Upper lobe of left lung (tissue), 6 donors: Measurements from ENCODE around the gene MYOD1. TPM values are rescaled to one million over a fixed set of nuclear protein-coding genes. Genes with fewer than 3 reads are reported as not detected.
A peak's percentile ranks its signal among the peaks of the same experiment; 100 is the strongest.

Experiments used
- ATAC-seq, 2 donors: fragments of 200-7000 bp; cut with Tn5 transposase; one replicate each; pipeline ENCODE4 v1.9.1; 2022; ENCODE audit warnings: mild to moderate bottlenecking in 2 of 2, moderate library complexity in 2 of 2; ENCODE audit not compliant: low FRiP score in 2 of 2
- DNase-seq, 2 donors: peaks; one replicate each; pipeline ENCODE4 v3.0.0-alpha.2; 2019 to 2020
- H3K27ac ChIP-seq, 4 donors: fragments of 200-600 bp; sonication (generic); one replicate each; pipeline ENCODE4 v1.5.1; 2016 to 2019
- H3K27me3 ChIP-seq, 4 donors: fragments of 200-600 bp; sonication (generic); one replicate each; pipeline ENCODE4 v1.5.1; 2017 to 2019
- H3K36me3 ChIP-seq, 4 donors: fragments of 200-600 bp; sonication (generic); one replicate each; pipeline ENCODE4 v1.5.1; 2016 to 2019
- H3K4me1 ChIP-seq, 4 donors: fragments of 200-600 bp; sonication (generic); one replicate each; pipeline ENCODE4 v1.5.1; 2018 to 2019
- H3K4me3 ChIP-seq, 4 donors: fragments of 200-600 bp; sonication (generic); one replicate each; pipeline ENCODE4 v1.5.1; 2017 to 2019; ENCODE audit warnings: mild to moderate bottlenecking in 2 of 4, moderate library complexity in 1 of 4
- H3K9me3 ChIP-seq, 4 donors: fragments of 200-600 bp; sonication (generic); one replicate each; pipeline ENCODE4 v1.5.1; 2018 to 2019
- EP300 ChIP-seq, 4 donors: sonication (generic); formaldehyde crosslinking; IDR thresholded peaks; one replicate each; pipeline ENCODE4 v1.5.1; 2017; ENCODE audit warnings: antibody characterized with exemption in 4 of 4, control low read depth in 2 of 4
- POLR2A ChIP-seq, 4 donors: fragments of 450-650 bp; IDR thresholded peaks; one replicate each; pipeline ENCODE4 v1.5.1; 2016 to 2017; ENCODE audit warnings: antibody characterized with exemption in 4 of 4, mild to moderate bottlenecking in 2 of 4
- POLR2AphosphoS5 ChIP-seq, 2 donors: sonication (generic); formaldehyde crosslinking; IDR thresholded peaks; one replicate each; pipeline ENCODE4 v1.5.1; 2017; ENCODE audit warnings: antibody characterized with exemption in 2 of 2
- WGBS, 2 donors: methylation state at CpG; one replicate each; pipeline ENCODE4 v1.1.5; 2017 to 2018; 5-methylcytosine and 5-hydroxymethylcytosine counted together
- total RNA-seq, 6 donors: library from RNA; depleted of rRNA in 4 of 6; stranded (reverse); fragments of >200 nt in 4 of 6; gene quantifications; one replicate each; pipeline versions ENCODE4 v1.1.0 to v1.2.1, GENCODE V29; 2016 to 2021
- TF ChIP-seq, protein P1 (sequence below), 6 experiments: fragments of 450-650 bp in 4 of 6; fragments of 200-600 bp in 2 of 6; sonication (generic) in 2 of 6; IDR thresholded peaks; one replicate each; pipeline ENCODE4 v1.5.1; 2016 to 2019; ENCODE audit warnings: antibody characterized with exemption in 6 of 6
- donor health status: DM: no; HTN: no; CAD: no; lungs with moderate emphysema.
- donor health status: DM: no; HTN: yes; CAD: no; lungs with severe emphysema.

MYOD1 gene
- total RNA-seq, 6 donors from 2014 or later = not detected

- DNase-seq = peak in 1 of 2 donors; percentile 55
- Histone ChIP-seq H3K9me3 (no peaks in the 10 kb centered on the region), H3K36me3 (no peaks in the 10 kb centered on the region), H3K4me1 (peaks cover 12 to 20% (median 15%) of the 10 kb centered on the region in 4 donors), H3K27ac (no peak overlapping the region), H3K4me3 (no peak overlapping the region), H3K27me3 (peaks cover 0 to 28% (median 11%) of the 10 kb centered on the region in 4 donors)
- peak; percentile 79 to 86 for ATAC-seq
- TF ChIP-seq, protein P1, sequence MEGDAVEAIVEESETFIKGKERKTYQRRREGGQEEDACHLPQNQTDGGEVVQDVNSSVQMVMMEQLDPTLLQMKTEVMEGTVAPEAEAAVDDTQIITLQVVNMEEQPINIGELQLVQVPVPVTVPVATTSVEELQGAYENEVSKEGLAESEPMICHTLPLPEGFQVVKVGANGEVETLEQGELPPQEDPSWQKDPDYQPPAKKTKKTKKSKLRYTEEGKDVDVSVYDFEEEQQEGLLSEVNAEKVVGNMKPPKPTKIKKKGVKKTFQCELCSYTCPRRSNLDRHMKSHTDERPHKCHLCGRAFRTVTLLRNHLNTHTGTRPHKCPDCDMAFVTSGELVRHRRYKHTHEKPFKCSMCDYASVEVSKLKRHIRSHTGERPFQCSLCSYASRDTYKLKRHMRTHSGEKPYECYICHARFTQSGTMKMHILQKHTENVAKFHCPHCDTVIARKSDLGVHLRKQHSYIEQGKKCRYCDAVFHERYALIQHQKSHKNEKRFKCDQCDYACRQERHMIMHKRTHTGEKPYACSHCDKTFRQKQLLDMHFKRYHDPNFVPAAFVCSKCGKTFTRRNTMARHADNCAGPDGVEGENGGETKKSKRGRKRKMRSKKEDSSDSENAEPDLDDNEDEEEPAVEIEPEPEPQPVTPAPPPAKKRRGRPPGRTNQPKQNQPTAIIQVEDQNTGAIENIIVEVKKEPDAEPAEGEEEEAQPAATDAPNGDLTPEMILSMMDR (IDR thresholded peaks at IDR 0.05) = peak in 5 of 6 experiments; percentile 65 to 83 (median 74)
- no peak for TF ChIP-seq EP300 (IDR thresholded peaks at IDR 0.05)
- 16 to 20% methylated on average over 3 to 8 of the region's 9 CpGs for WGBS, 2 donors
Measured at GRCh38 chr11:17730608-17731462, 11.5 kb downstream of the MYOD1 start.

GRCh38 chr11:17733261-17733660 is 13.9 kb downstream of the MYOD1 start:
- Histone ChIP-seq H3K36me3 (no peaks in the 10 kb centered on the region), H3K4me3 (no peak overlapping the region), H3K4me1 (peaks cover 12 to 26% (median 16%) of the 10 kb centered on the region in 4 donors), H3K27me3 (peaks cover 0 to 52% (median 23%) of the 10 kb centered on the region in 4 donors), H3K27ac (no peak overlapping the region), H3K9me3 (no peaks in the 10 kb centered on the region)
- ATAC-seq (no peak), DNase-seq (no peak)
- TF ChIP-seq POLR2AphosphoS5 (IDR thresholded peaks at IDR 0.05) (no peak), POLR2A (IDR thresholded peaks at IDR 0.05) (no peak), EP300 (IDR thresholded peaks at IDR 0.05) (no peak)
- TF ChIP-seq, protein P1 (IDR thresholded peaks at IDR 0.05) = no peak
- 78 to 81% methylated on average over 4 of the region's 4 CpGs for whole genome bisulfite sequencing, 2 donors

GRCh38 chr11:17734418-17734911 is 15.1 kb downstream of the MYOD1 start, which contains the start of gene KCNC1:
Gene KCNC1 (plus strand): TSS chr11:17734781. CDS start chr11:17736003, 1,222 bp downstream.
- TF ChIP-seq, protein P1 (IDR thresholded peaks at IDR 0.05) = no peak
- TF ChIP-seq EP300 (IDR thresholded peaks at IDR 0.05) (no peak), POLR2AphosphoS5 (IDR thresholded peaks at IDR 0.05) (no peak), POLR2A (IDR thresholded peaks at IDR 0.05) (no peak)
- peak in 1 of 2 donors; percentile 88 for DNase-seq
- WGBS, 2 donors = 4% methylated on average over 30 of the region's 66 CpGs; no CpG with 5 or more reads in 1 of the 2 donors
- peak within 1 kb of the TSS in 3 of 4 donors; percentile 26 to 42 (median 38) for H3K4me3 ChIP-seq
- no peaks in the 10 kb centered on the region for H3K36me3 ChIP-seq
- H3K9me3 ChIP-seq = no peaks in the 10 kb centered on the region
- ATAC-seq = peak in 1 of 2 donors; percentile 48
- H3K27me3 ChIP-seq = peaks cover 0 to 58% (median 25%) of the 10 kb centered on the region in 4 donors
- no peak within 1 kb of the TSS for H3K27ac ChIP-seq
- H3K4me1 ChIP-seq = peaks cover 12 to 26% (median 16%) of the 10 kb centered on the region in 4 donors

- Histone ChIP-seq H3K4me3 (peak overlapping the region in 3 of 4 donors; percentile 26 to 42 (median 38)), H3K36me3 (no peaks in the 10 kb centered on the region), H3K27ac (no peak overlapping the region), H3K27me3 (peaks cover 0 to 58% (median 25%) of the 10 kb centered on the region in 4 donors), H3K4me1 (peaks cover 12 to 26% (median 16%) of the 10 kb centered on the region in 4 donors), H3K9me3 (no peaks in the 10 kb centered on the region)
- 2 to 5% methylated on average over 12 to 13 of the region's 73 CpGs for WGBS, 2 donors
- ATAC-seq = peak; percentile 66 to 83
- peak; percentile 50 to 94 for DNase-seq
- TF ChIP-seq, protein P1 (IDR thresholded peaks at IDR 0.05) = no peak
- TF ChIP-seq EP300 (IDR thresholded peaks at IDR 0.05) = no peak
- no peak for TF ChIP-seq POLR2AphosphoS5 (IDR thresholded peaks at IDR 0.05)
- TF ChIP-seq POLR2A (IDR thresholded peaks at IDR 0.05) = no peak
Measured at GRCh38 chr11:17734986-17735817, 15.8 kb downstream of the MYOD1 start.
